Left lung (tissue), 10 donors: ENCODE results near the gene CD247. TPM values are rescaled to one million over a fixed set of nuclear protein-coding genes. Genes with fewer than 3 reads are reported as not detected.

Source experiments
- ATAC-seq: fragments of 200-7000 bp; cut with Tn5 transposase; one replicate; pipeline ENCODE4 v1.9.1; 2020; ENCODE audit warnings: moderate library complexity
- DNase-seq, 4 donors: peaks; one replicate each; pipeline ENCODE4 v3.0.0-alpha.2; 2013 to 2020
- H3K27ac ChIP-seq, 2 donors: fragments of 200-600 bp; sonication (generic) in 1 of 2; one replicate each; pipeline versions ENCODE4 v1.5.0 to v1.8.0; 2020 to 2021
- H3K27me3 ChIP-seq, 2 donors: fragments of 200-600 bp; sonication (generic) in 1 of 2; one replicate each; pipeline versions ENCODE4 v1.5.0 to v1.8.0; 2020 to 2021
- H3K36me3 ChIP-seq, 2 donors: fragments of 200-600 bp; sonication (generic) in 1 of 2; one replicate each; pipeline versions ENCODE4 v1.5.0 to v1.8.0; 2020 to 2021
- H3K4me1 ChIP-seq, 2 donors: fragments of 200-600 bp; one replicate each; pipeline ENCODE4 v1.8.0; 2021
- H3K4me3 ChIP-seq, 2 donors: fragments of 200-600 bp; sonication (generic) in 1 of 2; one replicate each; pipeline versions ENCODE4 v1.5.0 to v1.8.0; 2020 to 2021; ENCODE audit warnings: mild to moderate bottlenecking in 1 of 2
- H3K9me3 ChIP-seq, 2 donors: fragments of 200-600 bp; sonication (generic) in 1 of 2; one replicate each; pipeline versions ENCODE4 v1.5.0 to v1.8.0; 2020 to 2021
- intact Hi-C, 2 donors: fragments of 100-400 bp; cut with DNase I; formaldehyde crosslinking; loops; one replicate each; pipeline versions ENCODE4 v1.11.2 to v1.14.2; 2022
- polyA plus RNA-seq, 6 donors: library from polyadenylated mRNA; unstranded; fragments of 120-200 nt; gene quantifications; one replicate each; pipeline ENCODE4 v1.2.1, GENCODE V29; 2013; ENCODE audit not compliant: insufficient read length in 6 of 6
- total RNA-seq, 2 donors: library from RNA; stranded (reverse); fragmentation: NEBNext Ultra II Directional; extraction: Animal tissue kit (Norgen Biotek cat#: 25700); gene quantifications; one replicate each; pipeline ENCODE4 v1.2.1, GENCODE V29; 2021
- TF ChIP-seq, protein P1 (sequence below), 2 donors: fragments of 200-600 bp; sonication (generic) in 1 of 2; IDR thresholded peaks; one replicate each; pipeline versions ENCODE4 v1.5.0 to v1.8.0; 2021; ENCODE audit warnings: antibody characterized with exemption in 2 of 2
- donor health status: DM: no; HTN: yes; CAD: no.
- donor health status: DM: no; HTN: no; CAD: no.

Gene CD247
- total and polyA plus RNA-seq, 8 donors = 1.3 to 5.6 (median 1.9) TPM

- H3K36me3 ChIP-seq = no peaks in the 10 kb centered on the region
- no peak overlapping the region for H3K4me3 ChIP-seq
- H3K4me1 ChIP-seq = no peaks in the 10 kb centered on the region
- intact Hi-C loops = no loop called here
- no peak overlapping the region for H3K27ac ChIP-seq
- DNase-seq (no peak), ATAC-seq (no peak)
- TF ChIP-seq, protein P1, sequence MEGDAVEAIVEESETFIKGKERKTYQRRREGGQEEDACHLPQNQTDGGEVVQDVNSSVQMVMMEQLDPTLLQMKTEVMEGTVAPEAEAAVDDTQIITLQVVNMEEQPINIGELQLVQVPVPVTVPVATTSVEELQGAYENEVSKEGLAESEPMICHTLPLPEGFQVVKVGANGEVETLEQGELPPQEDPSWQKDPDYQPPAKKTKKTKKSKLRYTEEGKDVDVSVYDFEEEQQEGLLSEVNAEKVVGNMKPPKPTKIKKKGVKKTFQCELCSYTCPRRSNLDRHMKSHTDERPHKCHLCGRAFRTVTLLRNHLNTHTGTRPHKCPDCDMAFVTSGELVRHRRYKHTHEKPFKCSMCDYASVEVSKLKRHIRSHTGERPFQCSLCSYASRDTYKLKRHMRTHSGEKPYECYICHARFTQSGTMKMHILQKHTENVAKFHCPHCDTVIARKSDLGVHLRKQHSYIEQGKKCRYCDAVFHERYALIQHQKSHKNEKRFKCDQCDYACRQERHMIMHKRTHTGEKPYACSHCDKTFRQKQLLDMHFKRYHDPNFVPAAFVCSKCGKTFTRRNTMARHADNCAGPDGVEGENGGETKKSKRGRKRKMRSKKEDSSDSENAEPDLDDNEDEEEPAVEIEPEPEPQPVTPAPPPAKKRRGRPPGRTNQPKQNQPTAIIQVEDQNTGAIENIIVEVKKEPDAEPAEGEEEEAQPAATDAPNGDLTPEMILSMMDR (IDR thresholded peaks at IDR 0.05) = no peak
- H3K9me3 ChIP-seq = no peaks in the 10 kb centered on the region
- H3K27me3 ChIP-seq = no peaks in the 10 kb centered on the region
Observed at GRCh38 chr1:167473761-167474160, 44.6 kb downstream of the CD247 start.

GRCh38 chr1:167472752-167473521 lies 45.4 kb downstream of the CD247 start:
- no peaks in the 10 kb centered on the region for H3K36me3 ChIP-seq
- intact Hi-C loops = no loop called here
- H3K27ac ChIP-seq = no peak overlapping the region
- no peaks in the 10 kb centered on the region for H3K9me3 ChIP-seq
- DNase-seq (no peak), ATAC-seq (no peak)
- H3K27me3 ChIP-seq = no peaks in the 10 kb centered on the region
- TF ChIP-seq, protein P1 (IDR thresholded peaks at IDR 0.05) = no peak
- H3K4me1 ChIP-seq = no peaks in the 10 kb centered on the region
- H3K4me3 ChIP-seq = no peak overlapping the region

DNA sequence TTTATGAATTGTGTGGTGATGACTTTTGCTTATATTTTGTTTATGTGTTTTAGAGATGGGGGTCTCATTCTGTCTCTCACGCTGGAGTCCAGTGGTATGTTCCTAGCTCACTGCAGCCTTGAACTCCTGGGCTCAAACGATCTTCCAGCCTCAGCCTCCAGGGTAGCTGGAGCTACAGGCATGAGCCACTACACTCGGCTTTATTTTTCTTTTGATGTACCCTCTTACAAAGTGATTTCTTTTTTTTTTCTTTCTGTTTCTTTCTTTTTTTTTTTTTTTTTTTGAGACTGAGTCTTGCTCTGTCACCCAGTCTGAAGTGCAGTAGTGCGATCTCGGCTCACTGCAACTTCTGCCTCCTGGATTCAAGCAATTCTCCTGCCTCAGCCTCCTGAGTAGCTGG lies 46.8 kb downstream of the CD247 start:
- TF ChIP-seq, protein P1 (IDR thresholded peaks at IDR 0.05) = no peak
- no peak overlapping the region for H3K27ac ChIP-seq
- no peaks in the 10 kb centered on the region for H3K36me3 ChIP-seq
- DNase-seq = no peak
- H3K4me1 ChIP-seq = no peaks in the 10 kb centered on the region
- ATAC-seq = no peak
- intact Hi-C loops = no loop called here
- no peak overlapping the region for H3K4me3 ChIP-seq
- H3K27me3 ChIP-seq = no peaks in the 10 kb centered on the region
- H3K9me3 ChIP-seq = no peaks in the 10 kb centered on the region

DNA sequence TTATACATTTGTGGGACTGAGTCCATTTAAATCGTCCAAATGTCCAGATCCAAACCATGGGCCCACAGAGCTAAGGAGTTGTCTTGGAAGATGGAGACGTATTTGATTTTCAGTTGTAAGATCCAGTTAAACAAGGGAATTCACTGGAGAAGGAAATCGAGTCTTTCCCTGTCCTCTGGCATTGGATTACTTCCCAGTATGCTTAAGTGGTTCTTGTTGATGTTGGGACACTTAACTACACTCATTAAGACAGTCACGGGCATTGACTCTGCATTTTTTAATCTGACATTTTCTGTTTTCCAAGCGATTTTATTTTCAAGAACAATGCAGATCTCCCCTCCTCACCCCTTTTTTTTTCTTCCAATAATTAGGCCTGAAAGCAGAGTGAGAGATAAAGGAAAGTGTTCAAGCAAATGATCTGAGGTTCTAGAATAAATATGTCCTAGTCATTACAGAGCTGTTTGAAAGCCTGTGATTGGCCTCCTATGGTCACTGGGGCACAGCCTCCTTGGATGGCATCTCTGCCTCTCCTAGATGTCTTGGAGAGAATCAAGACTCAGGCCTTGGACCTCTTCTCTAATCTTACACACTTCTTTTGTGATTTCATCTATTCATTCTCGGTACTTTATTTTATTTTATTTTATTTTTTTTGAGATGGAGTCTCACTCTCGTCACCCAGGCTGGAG lies 48.9 kb downstream of the CD247 start:
- intact Hi-C loops = no loop called here
- no peak overlapping the region for H3K4me3 ChIP-seq
- TF ChIP-seq, protein P1 (IDR thresholded peaks at IDR 0.05) = no peak
- no peaks in the 10 kb centered on the region for H3K9me3 ChIP-seq
- H3K27me3 ChIP-seq = no peaks in the 10 kb centered on the region
- H3K27ac ChIP-seq = no peak overlapping the region
- DNase-seq (no peak), ATAC-seq (peak; percentile 80)
- no peaks in the 10 kb centered on the region for H3K36me3 ChIP-seq
- H3K4me1 ChIP-seq = no peaks in the 10 kb centered on the region

DNA sequence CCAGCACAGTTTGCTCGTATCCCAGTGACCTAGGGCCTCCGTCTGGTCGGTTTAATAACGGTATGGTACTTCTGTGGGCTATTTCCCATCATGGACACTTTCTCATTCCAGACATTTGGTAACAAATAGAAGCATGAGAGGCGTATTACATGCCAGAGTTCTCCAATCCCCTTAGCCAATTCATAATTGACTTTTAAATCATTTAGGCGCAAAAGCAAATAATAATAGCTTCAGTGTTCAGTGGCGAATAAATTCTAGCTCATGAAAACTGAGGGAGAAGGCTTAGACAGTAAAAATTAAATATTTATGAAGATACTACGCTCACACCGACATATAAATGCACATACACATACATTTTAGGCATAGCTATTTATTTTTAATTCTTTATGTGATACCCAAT lies 50.6 kb downstream of the CD247 start:
- no peak overlapping the region for H3K27ac ChIP-seq
- H3K4me1 ChIP-seq = no peaks in the 10 kb centered on the region
- H3K27me3 ChIP-seq = no peaks in the 10 kb centered on the region
- ATAC-seq = no peak
- no peaks in the 10 kb centered on the region for H3K9me3 ChIP-seq
- intact Hi-C loops = no loop called here
- TF ChIP-seq, protein P1 (IDR thresholded peaks at IDR 0.05) = no peak
- no peak overlapping the region for H3K4me3 ChIP-seq
- H3K36me3 ChIP-seq = no peaks in the 10 kb centered on the region
- DNase-seq = no peak
